Endothelial cell of umbilical vein (primary cell): ENCODE results near the gene USP47. TPM values are rescaled to one million over a fixed set of nuclear protein-coding genes. Genes with fewer than 3 reads are reported as not detected.

Experiments used
- BruUV-seq: library from RNA; stranded (reverse); fragments of 400-500 nt; replicated peaks from 2 replicates; lab custom pipeline; 2021; lab: Mats Ljungman, UMichigan
- CTCF ChIA-PET: fragments of 300-600, 350-600 bp; sonication (Branson Sonifier 250); formaldehyde crosslinking; loops from one replicate; lab custom pipeline; 2021; ENCODE audit warnings: antibody characterized with exemption, inconsistent platforms; lab: Charles Lee
- POLR2A ChIA-PET: fragments of 300-600, 350-600 bp; sonication (Branson Sonifier 250); formaldehyde crosslinking; loops from one replicate; lab custom pipeline; 2021; ENCODE audit warnings: antibody characterized with exemption, inconsistent platforms; lab: Charles Lee
- DNase-seq: peaks from one replicate; pipeline ENCODE4 v3.0.0-alpha.2; 2011; ENCODE audit warnings: low read depth, low spot score
- FAIRE-seq: peaks from 2 replicates; lab custom pipeline; 2011; peaks lifted over from hg19 to GRCh38; lab: Jason Lieb, UNC
- H2AFZ ChIP-seq: 2 replicates; pipeline ENCODE4 v1.6.0; 2012; ENCODE audit warnings: low read depth, low read length, control low read depth, inconsistent platforms
- H3K27ac ChIP-seq: 2 replicates; pipeline ENCODE4 v1.5.1; 2011; ENCODE audit warnings: low read depth, mild to moderate bottlenecking, control low read depth, low read length, moderate library complexity; ENCODE audit not compliant: insufficient read depth
- H3K27me3 ChIP-seq, 2 experiments: 2 replicates each; pipeline versions ENCODE4 v1.6.0 to v1.6.1; 2011; ENCODE audit warnings: low read length in 2 of 2, mixed read lengths in 1 of 2; ENCODE audit not compliant: control insufficient read depth in 2 of 2, insufficient read depth in 2 of 2
- H3K36me3 ChIP-seq, 2 experiments: 2 replicates in 1 of 2; 3 replicates in 1 of 2; pipeline ENCODE4 v1.5.1; 2011; ENCODE audit warnings: low read length in 2 of 2, mild to moderate bottlenecking in 1 of 2, moderate library complexity in 1 of 2; ENCODE audit not compliant: control insufficient read depth in 2 of 2, insufficient read depth in 2 of 2; ENCODE audit errors: extremely low read depth in 1 of 2
- H3K4me1 ChIP-seq: 3 replicates; pipeline ENCODE4 v1.5.1; 2011; ENCODE audit warnings: mild to moderate bottlenecking, low read length; ENCODE audit not compliant: control insufficient read depth, insufficient read depth; ENCODE audit errors: extremely low read depth
- H3K4me2 ChIP-seq: 2 replicates; pipeline ENCODE4 v1.6.1; 2011; ENCODE audit warnings: low read length, control low read depth, mixed read lengths; ENCODE audit not compliant: insufficient read depth
- H3K4me3 ChIP-seq, 3 experiments: fragments of 200-600 bp in 1 of 3; sonication (generic), shearing (Covaris generic) in 1 of 3; replicated peaks in 1 of 3; 2 replicates each; pipeline ENCODE4 v1.5.1; 2011 to 2016; ENCODE audit warnings: control low read depth in 3 of 3, low read length in 3 of 3, mild to moderate bottlenecking in 2 of 3, inconsistent platforms in 1 of 3, low read depth in 1 of 3, moderate library complexity in 1 of 3; ENCODE audit not compliant: insufficient read depth in 1 of 3
- H3K79me2 ChIP-seq: 2 replicates; pipeline ENCODE4 v1.6.0; 2012; ENCODE audit warnings: low read length, inconsistent platforms; ENCODE audit not compliant: control insufficient read depth, insufficient read depth
- H3K9ac ChIP-seq: replicated peaks from 2 replicates; pipeline ENCODE3; 2011; ENCODE audit warnings: low read length, control low read depth; ENCODE audit not compliant: insufficient read depth; ENCODE audit errors: extremely low read depth
- H3K9me1 ChIP-seq: replicated peaks from 3 replicates; pipeline ENCODE4 v1.6.0; 2011; ENCODE audit warnings: mild to moderate bottlenecking, low read length; ENCODE audit not compliant: control insufficient read depth, insufficient read depth; ENCODE audit errors: extremely low read depth
- H3K9me3 ChIP-seq: replicated peaks from 2 replicates; pipeline ENCODE4 v1.5.1; 2012; ENCODE audit warnings: low read length, inconsistent platforms; ENCODE audit not compliant: control insufficient read depth, insufficient read depth
- H4K20me1 ChIP-seq: replicated peaks from 2 replicates; pipeline ENCODE3; 2011; ENCODE audit warnings: mild to moderate bottlenecking, low read length; ENCODE audit not compliant: control insufficient read depth, insufficient read depth; ENCODE audit errors: extremely low read depth
- dilution Hi-C: fragments of 300-500 bp; cut with MboI; formaldehyde crosslinking; loops from one replicate; pipeline ENCODE4 v1.15.0; 2019; ENCODE audit warnings: low sequenced_read_pairs; ENCODE audit not compliant: extremely low pct_ligation_motif_present
- intact Hi-C: fragments of 100-400 bp; cut with micrococcal nuclease; formaldehyde crosslinking; loops from one replicate; pipeline ENCODE4 v1.10.0; 2022
- polyA plus RNA-seq, 4 experiments: library from polyadenylated mRNA; depleted of rRNA in 3 of 4; stranded (reverse) in 3 of 4; unstranded in 1 of 4; fragments of >200 nt; gene quantifications; 2 replicates each; pipeline versions ENCODE4 v1.2.1 to v1.2.3, GENCODE V29; 2011 to 2012; ENCODE audit warnings: missing spikeins in 1 of 4
- total RNA-seq: library from RNA; stranded (reverse); gene quantifications from 2 replicates; pipeline ENCODE4 v1.2.3, GENCODE V29; 2021
- TF ChIP-seq, protein P1 (sequence below), 2 donors: IDR thresholded peaks; 1 replicate in 1 of 2; 2 replicates in 1 of 2; pipeline ENCODE4 v1.5.1; 2011; ENCODE audit warnings: low read length in 2 of 2, mild to moderate bottlenecking in 2 of 2, moderate library complexity in 2 of 2, control low read depth in 1 of 2, inconsistent platforms in 1 of 2, low read depth in 1 of 2; ENCODE audit not compliant: insufficient read depth in 1 of 2; ENCODE audit errors: extremely low read depth in 1 of 2

The USP47 gene
- total and polyA plus RNA-seq, 2 donors (not counting 3 experiments of a cell fraction or from before 2014, with no cell fraction given) = 7.8 to 38.0 TPM

DNA sequence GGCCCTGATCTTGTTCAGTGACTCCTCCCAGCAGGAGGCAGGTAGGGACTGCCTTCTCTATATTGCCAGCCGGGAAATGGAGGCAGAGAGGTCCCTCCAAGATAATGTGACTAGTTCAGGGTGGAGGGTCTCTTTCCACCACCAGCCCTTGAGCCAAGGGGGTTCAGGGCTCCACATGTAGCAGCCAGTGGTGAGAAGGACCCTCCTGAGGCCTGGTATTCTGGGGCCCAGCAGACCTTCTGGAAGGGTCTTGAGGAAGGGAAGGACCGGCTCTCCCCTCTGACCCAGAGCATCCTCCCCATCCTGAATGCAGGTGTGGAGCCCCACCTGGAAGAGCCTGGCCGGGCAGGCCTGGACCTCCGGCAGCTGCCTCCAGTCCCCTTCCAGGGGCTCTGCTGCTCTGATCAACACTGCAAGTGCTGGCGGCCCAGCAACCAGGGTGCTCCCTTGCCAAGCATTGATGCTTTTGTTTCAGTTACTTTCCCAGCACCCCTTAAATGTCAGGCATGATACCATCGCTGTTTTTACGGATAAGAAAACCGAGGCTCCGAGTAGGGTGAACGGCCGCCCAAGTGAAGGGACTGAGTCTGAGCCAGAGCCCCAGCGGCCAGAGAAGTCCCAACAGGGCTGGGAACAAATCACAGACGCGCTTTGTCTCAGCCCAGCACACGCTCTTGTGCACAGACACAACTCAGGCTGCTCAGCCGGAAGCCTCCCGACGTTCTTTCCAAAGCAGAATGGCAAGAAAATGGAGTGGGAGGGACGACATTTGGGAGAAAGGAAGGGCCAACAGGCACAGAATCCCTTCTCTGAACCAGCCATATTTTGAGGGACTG lies 127.8 kb downstream of the USP47 start:
- no TSS peak for BruUV-seq
- H3K9me1 ChIP-seq = no peaks in the 10 kb centered on the region
- H3K27ac ChIP-seq = no peak overlapping the region
- no peaks in the 10 kb centered on the region for H3K27me3 ChIP-seq
- H3K79me2 ChIP-seq = no peaks in the 10 kb centered on the region
- H3K9ac ChIP-seq = no peak overlapping the region
- intact Hi-C loops = loop anchor here (10.0 kb wide), 1 partner anchor 725 kb away; no protein-coding TSS in a partner anchor
- H3K4me3 ChIP-seq = no peak overlapping the region
- H4K20me1 ChIP-seq = no peaks in the 10 kb centered on the region
- H3K4me2 ChIP-seq = no peak overlapping the region
- ChIA-PET POLR2A (no interaction called here), CTCF (no interaction called here)
- dilution Hi-C loops = no loop called here
- peaks cover 0 to 19% of the 10 kb centered on the region in 2 experiments for H3K36me3 ChIP-seq
- no peak overlapping the region for H2AFZ ChIP-seq
- H3K9me3 ChIP-seq = no peaks in the 10 kb centered on the region
- TF ChIP-seq, protein P1, sequence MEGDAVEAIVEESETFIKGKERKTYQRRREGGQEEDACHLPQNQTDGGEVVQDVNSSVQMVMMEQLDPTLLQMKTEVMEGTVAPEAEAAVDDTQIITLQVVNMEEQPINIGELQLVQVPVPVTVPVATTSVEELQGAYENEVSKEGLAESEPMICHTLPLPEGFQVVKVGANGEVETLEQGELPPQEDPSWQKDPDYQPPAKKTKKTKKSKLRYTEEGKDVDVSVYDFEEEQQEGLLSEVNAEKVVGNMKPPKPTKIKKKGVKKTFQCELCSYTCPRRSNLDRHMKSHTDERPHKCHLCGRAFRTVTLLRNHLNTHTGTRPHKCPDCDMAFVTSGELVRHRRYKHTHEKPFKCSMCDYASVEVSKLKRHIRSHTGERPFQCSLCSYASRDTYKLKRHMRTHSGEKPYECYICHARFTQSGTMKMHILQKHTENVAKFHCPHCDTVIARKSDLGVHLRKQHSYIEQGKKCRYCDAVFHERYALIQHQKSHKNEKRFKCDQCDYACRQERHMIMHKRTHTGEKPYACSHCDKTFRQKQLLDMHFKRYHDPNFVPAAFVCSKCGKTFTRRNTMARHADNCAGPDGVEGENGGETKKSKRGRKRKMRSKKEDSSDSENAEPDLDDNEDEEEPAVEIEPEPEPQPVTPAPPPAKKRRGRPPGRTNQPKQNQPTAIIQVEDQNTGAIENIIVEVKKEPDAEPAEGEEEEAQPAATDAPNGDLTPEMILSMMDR (IDR thresholded peaks at IDR 0.05; ENCODE audit: extremely low read depth in 1 of 2, insufficient read depth in 1 of 2, low read depth in 1 of 2, low read length in 2 of 2) = no peak
- DNase-seq = no peak
- H3K4me1 ChIP-seq = no peaks in the 10 kb centered on the region
- FAIRE-seq = no peak

DNA sequence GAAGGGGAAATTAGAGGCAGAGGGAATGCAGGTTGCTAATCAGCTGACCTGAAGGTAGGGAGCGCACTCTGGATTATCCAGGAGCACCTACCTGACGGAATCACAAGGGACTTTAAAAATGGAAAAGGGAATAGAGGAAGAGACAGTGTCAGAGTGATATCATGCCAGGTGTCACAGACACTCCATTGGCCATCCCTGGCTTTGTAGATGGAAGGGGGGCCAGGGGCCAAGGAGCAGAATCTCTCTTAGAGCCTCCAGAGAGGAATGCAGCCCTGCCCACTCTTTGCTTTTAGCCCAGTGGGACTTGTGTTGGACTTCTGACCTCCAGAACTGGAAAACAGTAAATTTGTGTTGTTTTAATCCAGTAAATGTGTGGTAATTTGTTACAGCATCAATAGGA lies 128.8 kb downstream of the USP47 start:
- Histone ChIP-seq H3K27ac (no peak overlapping the region), H3K9me1 (no peaks in the 10 kb centered on the region), H3K4me1 (no peaks in the 10 kb centered on the region), H3K9me3 (no peaks in the 10 kb centered on the region), H2AFZ (no peak overlapping the region), H3K9ac (no peak overlapping the region), H3K27me3 (no peaks in the 10 kb centered on the region), H3K79me2 (no peaks in the 10 kb centered on the region), H3K4me3 (no peak overlapping the region), H3K36me3 (peaks cover 0 to 15% of the 10 kb centered on the region in 2 experiments), H4K20me1 (no peaks in the 10 kb centered on the region), H3K4me2 (no peak overlapping the region)
- BruUV-seq = no TSS peak
- ChIA-PET CTCF (interaction anchor here (1.2 kb wide), 1 partner anchor 74 kb away, joined by 3 read pairs; no protein-coding TSS in a partner anchor), POLR2A (no interaction called here)
- TF ChIP-seq, protein P1 (IDR thresholded peaks at IDR 0.05; ENCODE audit: extremely low read depth in 1 of 2, insufficient read depth in 1 of 2, low read depth in 1 of 2, low read length in 2 of 2) = no peak
- dilution Hi-C loops = no loop called here
- intact Hi-C loops = loop anchor here (10.0 kb wide), 1 partner anchor 724 kb away; no protein-coding TSS in a partner anchor
- no peak for FAIRE-seq
- no peak for DNase-seq
